ENCODE measurements around the gene MINDY4.

- no peak for TF ChIP-seq EZH2 (IDR thresholded peaks at IDR 0.05; ENCODE audit: borderline replicate concordance, insufficient read depth, low read depth, low read length, poor library complexity, severe bottlenecking)
- TF ChIP-seq, protein P1, sequence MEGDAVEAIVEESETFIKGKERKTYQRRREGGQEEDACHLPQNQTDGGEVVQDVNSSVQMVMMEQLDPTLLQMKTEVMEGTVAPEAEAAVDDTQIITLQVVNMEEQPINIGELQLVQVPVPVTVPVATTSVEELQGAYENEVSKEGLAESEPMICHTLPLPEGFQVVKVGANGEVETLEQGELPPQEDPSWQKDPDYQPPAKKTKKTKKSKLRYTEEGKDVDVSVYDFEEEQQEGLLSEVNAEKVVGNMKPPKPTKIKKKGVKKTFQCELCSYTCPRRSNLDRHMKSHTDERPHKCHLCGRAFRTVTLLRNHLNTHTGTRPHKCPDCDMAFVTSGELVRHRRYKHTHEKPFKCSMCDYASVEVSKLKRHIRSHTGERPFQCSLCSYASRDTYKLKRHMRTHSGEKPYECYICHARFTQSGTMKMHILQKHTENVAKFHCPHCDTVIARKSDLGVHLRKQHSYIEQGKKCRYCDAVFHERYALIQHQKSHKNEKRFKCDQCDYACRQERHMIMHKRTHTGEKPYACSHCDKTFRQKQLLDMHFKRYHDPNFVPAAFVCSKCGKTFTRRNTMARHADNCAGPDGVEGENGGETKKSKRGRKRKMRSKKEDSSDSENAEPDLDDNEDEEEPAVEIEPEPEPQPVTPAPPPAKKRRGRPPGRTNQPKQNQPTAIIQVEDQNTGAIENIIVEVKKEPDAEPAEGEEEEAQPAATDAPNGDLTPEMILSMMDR (IDR thresholded peaks at IDR 0.05), result no peak
Measured at GRCh38 chr7:30734497-30734896, 36.7 kb upstream of the MINDY4 start.
